Measurements from ENCODE around the gene RANBP3L.

Gene RANBP3L

GRCh38 chr5:36237751-36238150, 64.0 kb downstream of the RANBP3L start:
- no peak overlapping the region for H3K4me3 ChIP-seq (ENCODE audit: low read depth, low read length)
- TF ChIP-seq CTCF (IDR thresholded peaks at IDR 0.05; ENCODE audit: insufficient read depth, low read depth, low read length, missing control alignments) = no peak
- DNase-seq (ENCODE audit: low read depth) = no peak

DNA sequence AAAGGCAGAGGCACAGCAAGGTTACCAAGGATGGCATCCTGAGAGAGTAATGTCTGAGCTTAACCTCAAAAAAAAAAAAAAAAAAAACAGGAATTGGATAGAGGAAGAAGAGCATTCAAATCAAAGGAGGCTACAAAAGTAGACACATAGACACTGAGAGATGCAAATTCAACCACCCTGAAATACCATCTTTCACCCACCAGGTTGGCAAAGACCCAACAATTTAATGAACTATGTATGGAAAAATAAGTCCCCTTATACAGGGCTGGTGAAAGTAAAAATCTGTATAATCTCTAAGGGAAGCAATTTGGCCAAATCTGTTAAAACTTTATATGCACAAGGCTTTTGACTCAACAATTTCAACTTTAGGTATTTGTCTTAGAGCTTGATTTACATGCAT, 64.9 kb downstream of the RANBP3L start:
- no peak for TF ChIP-seq CTCF (IDR thresholded peaks at IDR 0.05; ENCODE audit: insufficient read depth, low read depth, low read length, missing control alignments)
- peak; percentile 6 for DNase-seq (ENCODE audit: low read depth)
- no peak overlapping the region for H3K4me3 ChIP-seq (ENCODE audit: low read depth, low read length)

- TF ChIP-seq CTCF (IDR thresholded peaks at IDR 0.05; ENCODE audit: insufficient read depth, low read depth, low read length, missing control alignments) = no peak
These were observed 69.2 kb downstream of the RANBP3L start for GRCh38 chr5:36232533-36232932.

DNA sequence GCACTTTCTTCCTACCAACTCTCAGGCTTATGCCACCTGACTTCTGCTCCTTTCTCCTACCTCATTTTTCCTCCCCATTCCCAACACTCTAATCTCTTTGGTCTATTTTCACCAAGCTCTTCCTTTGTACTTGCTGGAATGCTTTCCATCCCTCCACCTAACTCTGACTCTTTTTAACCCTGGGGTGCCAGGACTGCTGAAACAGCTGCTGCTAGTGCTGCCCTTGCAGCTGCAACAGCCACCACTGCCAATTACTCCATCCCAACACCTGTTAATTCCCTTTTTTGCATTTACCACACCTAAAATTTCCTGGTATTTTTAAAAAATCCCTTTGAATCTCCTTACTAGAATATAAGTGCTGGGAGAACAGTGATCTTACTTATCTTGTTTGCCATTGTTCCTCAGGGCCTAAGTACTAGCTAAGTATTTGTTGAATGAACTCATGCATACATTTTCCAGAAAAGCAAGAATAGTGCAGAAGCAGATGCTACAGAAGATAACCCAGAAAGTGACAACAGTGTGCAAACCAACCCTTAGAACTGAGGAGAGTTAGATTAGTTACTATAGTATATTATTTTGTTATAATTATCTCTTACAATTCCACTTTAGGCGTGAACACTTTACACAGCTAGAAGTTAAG, 71.4 kb downstream of the RANBP3L start:
- no peak overlapping the region for H3K4me3 ChIP-seq (ENCODE audit: low read depth, low read length)
- no peak for TF ChIP-seq CTCF (IDR thresholded peaks at IDR 0.05; ENCODE audit: insufficient read depth, low read depth, low read length, missing control alignments)
- no peak for DNase-seq (ENCODE audit: low read depth)

More at GRCh38 chr5:36232533-36232932, 69.2 kb downstream of the RANBP3L start:
- no peak overlapping the region for H3K4me3 ChIP-seq (ENCODE audit: low read depth, low read length)
- no peak for DNase-seq (ENCODE audit: low read depth)

DNA sequence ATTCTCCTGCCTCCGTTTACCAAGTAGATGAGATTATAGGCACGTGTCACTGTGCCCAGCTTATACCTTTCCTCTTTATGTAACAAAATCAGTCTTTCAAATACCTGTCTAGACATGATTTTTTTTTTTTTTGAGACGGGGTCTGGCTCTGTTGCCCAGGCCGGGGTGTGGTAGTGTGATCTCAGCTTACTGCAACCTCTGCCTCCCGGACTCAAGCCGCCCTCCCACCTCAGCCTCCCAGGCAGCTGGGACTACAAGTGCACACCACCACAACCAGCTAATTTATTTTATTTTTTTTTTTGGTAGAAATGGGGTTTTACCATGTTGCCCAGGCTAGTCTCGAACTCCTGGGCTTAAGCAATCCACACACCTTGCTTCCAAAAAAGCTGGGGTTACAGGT, 73.2 kb downstream of the RANBP3L start:
- TF ChIP-seq CTCF (IDR thresholded peaks at IDR 0.05; ENCODE audit: insufficient read depth, low read depth, low read length, missing control alignments) = no peak
- no peak for DNase-seq (ENCODE audit: low read depth)

DNA sequence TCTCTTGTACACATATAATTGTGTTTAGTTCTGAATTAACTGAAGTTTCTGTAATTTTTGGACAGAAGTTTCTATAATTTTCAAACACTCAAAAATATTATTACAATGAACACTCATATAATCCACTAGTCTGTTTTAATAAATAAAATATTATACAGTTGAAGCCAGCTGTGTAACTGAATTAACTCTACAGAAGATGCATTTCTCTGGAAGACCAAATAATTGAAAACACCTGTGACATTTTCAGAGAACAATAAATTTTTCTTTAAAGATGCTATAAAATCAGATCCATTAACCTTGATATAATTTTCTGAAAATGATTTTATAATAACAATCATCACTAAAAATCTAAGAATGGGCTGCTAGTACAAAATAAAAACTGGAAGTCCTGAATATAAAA, 74.7 kb downstream of the RANBP3L start:
- no peak for TF ChIP-seq CTCF (IDR thresholded peaks at IDR 0.05; ENCODE audit: insufficient read depth, low read depth, low read length, missing control alignments)
- DNase-seq (ENCODE audit: low read depth) = no peak
- no peak overlapping the region for H3K4me3 ChIP-seq (ENCODE audit: low read depth, low read length)

More for the DNA sequence above, 73.2 kb downstream of the RANBP3L start:
- H3K4me3 ChIP-seq (ENCODE audit: low read depth, low read length) = no peak overlapping the region

DNA sequence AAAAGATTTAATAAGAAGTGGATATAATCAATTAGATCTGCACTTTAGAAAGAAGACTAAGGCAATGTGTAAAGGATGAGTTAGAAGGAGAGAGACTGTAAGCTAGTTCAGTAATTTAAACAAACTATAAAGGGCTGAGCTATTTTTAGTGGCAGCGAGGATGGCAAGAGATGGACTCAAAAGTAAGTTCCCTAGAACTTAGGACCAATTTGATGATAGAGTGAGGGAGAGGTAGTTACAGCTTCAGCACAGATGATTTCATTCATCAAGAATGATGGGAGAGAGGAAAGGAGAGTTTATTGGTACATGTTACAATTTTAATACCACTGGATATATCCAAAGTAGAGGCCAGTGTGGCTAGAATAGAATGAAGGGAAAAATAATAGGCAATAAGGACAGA, 79.1 kb downstream of the RANBP3L start:
- DNase-seq (ENCODE audit: low read depth) = no peak
- no peak overlapping the region for H3K4me3 ChIP-seq (ENCODE audit: low read depth, low read length)
- TF ChIP-seq CTCF (IDR thresholded peaks at IDR 0.05; ENCODE audit: insufficient read depth, low read depth, low read length, missing control alignments) = no peak

All from GM12865 (cell line).